ENCODE data around the gene SLC25A13.
"Not testable (repeated sequence)": the region's sequence is repeated elsewhere in the genome, so short reads cannot be mapped to it uniquely, and the experiment has no call there.

SLC25A13 gene

DNA sequence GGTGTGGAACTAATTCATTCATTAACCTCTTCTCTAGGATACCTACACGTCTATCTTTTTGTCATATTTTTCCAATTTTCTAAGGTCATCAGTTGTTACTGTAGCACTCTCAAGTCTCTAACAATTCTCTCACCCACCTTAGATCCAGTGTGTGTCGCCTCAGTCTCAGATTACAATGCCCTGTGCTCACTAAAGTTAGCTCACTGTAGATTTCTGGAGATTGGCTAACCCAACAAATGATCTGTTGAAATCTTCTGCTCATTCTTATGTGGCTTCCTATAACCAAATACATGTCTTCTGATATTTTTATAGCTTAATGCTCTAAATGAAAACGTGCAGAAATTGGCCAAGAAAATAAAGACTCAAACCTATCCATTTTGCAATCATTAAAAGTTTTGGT, 142.6 kb downstream of the SLC25A13 start:
- no peak overlapping the region for H3K27ac ChIP-seq (ENCODE audit: low read depth, low read length)
- H3K4me3 ChIP-seq (ENCODE audit: low read depth in 1 of 2, low read length in 2 of 2): no peak overlapping the region
- peaks cover 36% of the 10 kb centered on the region for H3K36me3 ChIP-seq (ENCODE audit: insufficient read depth, low read length)
- H3K9ac ChIP-seq (ENCODE audit: low read length): no peak overlapping the region
- no peaks in the 10 kb centered on the region for H3K9me3 ChIP-seq (ENCODE audit: low read length)
- H3K4me1 ChIP-seq (ENCODE audit: insufficient read depth, low read length): no peaks in the 10 kb centered on the region
- no peaks in the 10 kb centered on the region for H3K27me3 ChIP-seq (ENCODE audit: control insufficient read depth in 1 of 2, insufficient read depth in 2 of 2, low read length in 2 of 2)

GRCh38 chr7:96178581-96178980, 143.3 kb downstream of the SLC25A13 start:
- Histone ChIP-seq H3K36me3 (ENCODE audit: insufficient read depth, low read length) (peaks cover 32% of the 10 kb centered on the region), H3K27ac (ENCODE audit: low read depth, low read length) (no peak overlapping the region), H3K27me3 (ENCODE audit: control insufficient read depth in 1 of 2, insufficient read depth in 2 of 2, low read length in 2 of 2) (no peaks in the 10 kb centered on the region), H3K9me3 (ENCODE audit: low read length) (no peaks in the 10 kb centered on the region), H3K4me1 (ENCODE audit: insufficient read depth, low read length) (no peaks in the 10 kb centered on the region), H3K4me3 (ENCODE audit: low read depth in 1 of 2, low read length in 2 of 2) (no peak overlapping the region), H3K9ac (ENCODE audit: low read length) (no peak overlapping the region)

DNA sequence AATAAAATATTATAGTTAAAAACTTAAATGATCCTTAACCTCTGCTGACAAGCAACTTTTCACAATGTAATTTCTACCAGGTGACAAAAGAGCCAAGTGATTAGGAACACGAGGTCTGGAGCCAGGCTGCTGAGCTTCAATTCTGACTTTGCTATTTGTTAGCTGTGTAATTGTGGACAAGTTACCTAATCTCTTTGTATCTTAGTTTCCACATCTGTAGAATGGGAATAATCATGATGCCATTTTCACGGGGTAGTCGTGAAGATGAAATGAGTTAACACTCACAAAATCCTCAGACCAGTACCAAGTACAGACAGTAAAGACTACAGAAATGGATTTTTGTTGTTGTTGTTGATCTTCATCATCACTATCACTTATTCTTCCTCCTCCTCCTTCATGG, 144.5 kb downstream of the SLC25A13 start:
- Histone ChIP-seq H3K27me3 (ENCODE audit: control insufficient read depth in 1 of 2, insufficient read depth in 2 of 2, low read length in 2 of 2) (no peaks in the 10 kb centered on the region), H3K36me3 (ENCODE audit: insufficient read depth, low read length) (peaks cover 25% of the 10 kb centered on the region), H3K9ac (ENCODE audit: low read length) (no peak overlapping the region), H3K9me3 (ENCODE audit: low read length) (no peaks in the 10 kb centered on the region), H3K27ac (ENCODE audit: low read depth, low read length) (no peak overlapping the region), H3K4me3 (ENCODE audit: low read depth in 1 of 2, low read length in 2 of 2) (no peak overlapping the region), H3K4me1 (ENCODE audit: insufficient read depth, low read length) (no peaks in the 10 kb centered on the region)

DNA sequence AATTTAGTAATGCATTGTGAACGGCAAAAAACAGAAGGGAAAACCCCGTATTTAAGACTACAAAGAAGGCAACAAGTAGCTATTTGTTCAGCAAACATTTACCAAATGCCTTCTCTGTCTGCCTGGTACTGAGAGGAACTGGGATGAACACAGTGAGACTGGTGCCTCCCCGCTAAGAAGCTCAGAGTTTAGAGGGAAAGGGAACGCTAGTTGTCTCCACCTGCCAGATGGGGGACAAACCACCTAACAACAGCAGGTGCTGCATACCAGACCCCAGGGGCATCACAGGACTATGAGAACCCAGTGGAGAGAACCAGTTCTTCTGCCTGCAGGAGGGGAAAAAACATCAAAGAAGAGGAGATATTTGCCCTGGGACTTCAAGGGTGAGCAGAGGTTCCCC, 147.1 kb downstream of the SLC25A13 start:
- H3K9ac ChIP-seq (ENCODE audit: low read length): no peak overlapping the region
- no peaks in the 10 kb centered on the region for H3K27me3 ChIP-seq (ENCODE audit: control insufficient read depth in 1 of 2, insufficient read depth in 2 of 2, low read length in 2 of 2)
- H3K36me3 ChIP-seq (ENCODE audit: insufficient read depth, low read length): peaks cover 30% of the 10 kb centered on the region
- H3K4me3 ChIP-seq (ENCODE audit: low read depth in 1 of 2, low read length in 2 of 2): no peak overlapping the region
- H3K27ac ChIP-seq (ENCODE audit: low read depth, low read length): no peak overlapping the region
- H3K9me3 ChIP-seq (ENCODE audit: low read length): no peaks in the 10 kb centered on the region
- no peaks in the 10 kb centered on the region for H3K4me1 ChIP-seq (ENCODE audit: insufficient read depth, low read length)

DNA sequence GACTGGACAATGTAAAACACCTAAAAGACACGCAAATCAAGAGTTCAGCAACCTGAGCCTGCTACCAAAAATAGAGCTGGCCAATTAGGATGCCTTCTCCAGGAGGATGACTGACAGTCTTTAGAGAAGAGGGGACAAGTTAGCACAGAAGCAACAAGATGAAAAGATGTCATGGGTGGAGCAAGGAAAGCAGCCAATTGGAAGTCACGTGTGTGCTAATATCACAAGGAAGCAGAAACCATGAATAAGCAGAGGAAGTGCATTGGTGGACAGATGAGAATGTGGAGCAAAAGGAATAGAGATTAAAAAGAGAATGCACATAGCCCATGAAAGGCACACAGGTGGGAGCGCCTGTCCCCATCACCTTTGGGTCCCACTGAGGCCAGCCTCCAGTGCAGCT, 148.1 kb downstream of the SLC25A13 start:
- Histone ChIP-seq H3K36me3 (ENCODE audit: insufficient read depth, low read length) (peaks cover 40% of the 10 kb centered on the region), H3K27ac (ENCODE audit: low read depth, low read length) (no peak overlapping the region), H3K27me3 (ENCODE audit: control insufficient read depth in 1 of 2, insufficient read depth in 2 of 2, low read length in 2 of 2) (no peaks in the 10 kb centered on the region), H3K4me3 (ENCODE audit: low read depth in 1 of 2, low read length in 2 of 2) (no peak overlapping the region), H3K9me3 (ENCODE audit: low read length) (no peaks in the 10 kb centered on the region), H3K9ac (ENCODE audit: low read length) (no peak overlapping the region), H3K4me1 (ENCODE audit: insufficient read depth, low read length) (no peaks in the 10 kb centered on the region)

DNA sequence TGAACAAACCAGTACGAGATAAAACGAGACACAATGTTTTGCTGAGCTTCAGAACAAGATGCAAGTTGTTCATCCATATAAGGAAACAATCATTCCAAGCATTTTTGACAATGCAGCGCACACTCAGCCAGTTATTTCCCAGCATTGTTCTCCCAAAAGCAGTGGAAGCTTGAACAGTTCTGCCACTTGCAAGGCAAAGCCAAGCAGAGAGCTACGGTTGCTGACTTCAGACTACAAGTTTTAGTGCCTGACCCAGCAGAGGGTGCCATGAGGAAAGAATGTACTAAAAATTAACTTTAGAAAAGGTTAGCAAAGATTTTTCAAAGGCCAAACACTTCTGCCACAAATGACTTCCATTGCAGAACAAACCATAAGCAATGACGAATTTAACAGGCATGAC, 152.5 kb downstream of the SLC25A13 start:
- H3K9me3 ChIP-seq (ENCODE audit: low read length): no peaks in the 10 kb centered on the region
- no peak overlapping the region for H3K9ac ChIP-seq (ENCODE audit: low read length)
- H3K4me1 ChIP-seq (ENCODE audit: insufficient read depth, low read length): no peaks in the 10 kb centered on the region
- H3K27me3 ChIP-seq (ENCODE audit: control insufficient read depth in 1 of 2, insufficient read depth in 2 of 2, low read length in 2 of 2): no peaks in the 10 kb centered on the region
- no peak overlapping the region for H3K4me3 ChIP-seq (ENCODE audit: low read depth in 1 of 2, low read length in 2 of 2)
- no peak overlapping the region for H3K27ac ChIP-seq (ENCODE audit: low read depth, low read length)
- H3K36me3 ChIP-seq (ENCODE audit: insufficient read depth, low read length): peaks cover 24% of the 10 kb centered on the region

DNA sequence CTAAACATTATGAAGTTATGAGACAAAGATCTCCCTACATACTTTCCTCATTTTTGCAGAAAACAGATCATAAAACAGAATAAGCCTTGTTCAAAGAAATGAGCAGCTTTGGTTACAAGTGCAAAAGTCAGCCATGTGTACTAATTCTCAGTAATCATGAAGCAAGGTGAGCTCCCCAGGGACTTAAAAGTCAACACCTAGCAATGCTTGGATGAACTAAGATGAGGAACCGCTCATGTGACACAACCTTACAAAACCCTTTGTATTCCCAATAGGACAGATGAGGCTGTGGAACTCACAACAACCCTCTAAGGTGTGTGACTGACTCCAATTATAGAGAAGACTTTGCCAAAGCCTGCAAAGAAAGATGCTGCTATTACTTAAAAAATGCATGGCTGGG, 154.5 kb downstream of the SLC25A13 start:
- Histone ChIP-seq H3K36me3 (ENCODE audit: insufficient read depth, low read length) (peaks cover 25% of the 10 kb centered on the region), H3K9ac (ENCODE audit: low read length) (no peak overlapping the region), H3K9me3 (ENCODE audit: low read length) (no peaks in the 10 kb centered on the region), H3K4me1 (ENCODE audit: insufficient read depth, low read length) (no peaks in the 10 kb centered on the region), H3K27me3 (ENCODE audit: control insufficient read depth in 1 of 2, insufficient read depth in 2 of 2, low read length in 2 of 2) (no peaks in the 10 kb centered on the region), H3K4me3 (ENCODE audit: low read depth in 1 of 2, low read length in 2 of 2) (no peak overlapping the region), H3K27ac (ENCODE audit: low read depth, low read length) (no peak overlapping the region)

DNA sequence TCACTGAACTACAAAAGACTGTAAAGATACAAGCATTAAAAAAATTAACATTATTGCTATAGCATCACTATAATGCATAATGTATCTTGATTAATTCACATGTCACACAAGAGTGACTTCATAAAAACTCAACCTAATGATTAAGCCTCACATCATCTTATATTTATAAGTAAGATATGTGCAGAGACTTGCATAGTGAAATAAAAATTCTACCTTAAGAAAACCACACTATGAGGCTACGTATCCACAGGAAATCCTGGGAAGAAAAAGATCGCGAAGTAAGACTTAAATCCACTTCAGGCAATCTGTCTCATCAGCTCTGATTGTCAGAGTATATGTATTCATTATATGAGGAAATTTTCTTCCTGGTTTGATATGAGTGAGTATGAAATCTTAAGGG, 160.0 kb downstream of the SLC25A13 start:
- Histone ChIP-seq H3K9me3 (ENCODE audit: low read length) (no peaks in the 10 kb centered on the region), H3K36me3 (ENCODE audit: insufficient read depth, low read length) (peaks cover 5% of the 10 kb centered on the region), H3K27ac (ENCODE audit: low read depth, low read length) (no peak overlapping the region), H3K4me3 (ENCODE audit: low read depth in 1 of 2, low read length in 2 of 2) (no peak overlapping the region), H3K27me3 (ENCODE audit: control insufficient read depth in 1 of 2, insufficient read depth in 2 of 2, low read length in 2 of 2) (no peaks in the 10 kb centered on the region), H3K4me1 (ENCODE audit: insufficient read depth, low read length) (no peaks in the 10 kb centered on the region), H3K9ac (ENCODE audit: low read length) (no peak overlapping the region)

- no peaks in the 10 kb centered on the region for H3K4me1 ChIP-seq (ENCODE audit: insufficient read depth, low read length)
- no peaks in the 10 kb centered on the region for H3K27me3 ChIP-seq (ENCODE audit: control insufficient read depth in 1 of 2, insufficient read depth in 2 of 2, low read length in 2 of 2)
- no peak overlapping the region for H3K4me3 ChIP-seq (ENCODE audit: low read depth in 1 of 2, low read length in 2 of 2)
- H3K9ac ChIP-seq (ENCODE audit: low read length): no peak overlapping the region
- H3K36me3 ChIP-seq (ENCODE audit: insufficient read depth, low read length): peaks cover 10% of the 10 kb centered on the region
- no peak overlapping the region for H3K27ac ChIP-seq (ENCODE audit: low read depth, low read length)
- H3K9me3 ChIP-seq (ENCODE audit: low read length): no peaks in the 10 kb centered on the region
Measured at GRCh38 chr7:96157856-96158255, 164.0 kb downstream of the SLC25A13 start.

GRCh38 chr7:96154506-96154905, 167.4 kb downstream of the SLC25A13 start:
- H3K9ac ChIP-seq (ENCODE audit: low read length); H3K27ac ChIP-seq (ENCODE audit: low read depth, low read length); H3K4me1 ChIP-seq (ENCODE audit: insufficient read depth, low read length); H3K4me3 ChIP-seq (ENCODE audit: low read depth in 1 of 2, low read length in 2 of 2); H3K36me3 ChIP-seq (ENCODE audit: insufficient read depth, low read length); H3K9me3 ChIP-seq (ENCODE audit: low read length); H3K27me3 ChIP-seq (ENCODE audit: control insufficient read depth in 1 of 2, insufficient read depth in 2 of 2, low read length in 2 of 2): not testable (repeated sequence)

- Histone ChIP-seq H3K9me3 (ENCODE audit: low read length) (no peaks in the 10 kb centered on the region), H3K4me3 (ENCODE audit: low read depth in 1 of 2, low read length in 2 of 2) (no peak overlapping the region), H3K4me1 (ENCODE audit: insufficient read depth, low read length) (no peaks in the 10 kb centered on the region), H3K36me3 (ENCODE audit: insufficient read depth, low read length) (peaks cover 9% of the 10 kb centered on the region), H3K27ac (ENCODE audit: low read depth, low read length) (no peak overlapping the region), H3K27me3 (ENCODE audit: control insufficient read depth in 1 of 2, insufficient read depth in 2 of 2, low read length in 2 of 2) (no peaks in the 10 kb centered on the region), H3K9ac (ENCODE audit: low read length) (no peak overlapping the region)
Measured at GRCh38 chr7:96152706-96153105, 169.2 kb downstream of the SLC25A13 start.

DNA sequence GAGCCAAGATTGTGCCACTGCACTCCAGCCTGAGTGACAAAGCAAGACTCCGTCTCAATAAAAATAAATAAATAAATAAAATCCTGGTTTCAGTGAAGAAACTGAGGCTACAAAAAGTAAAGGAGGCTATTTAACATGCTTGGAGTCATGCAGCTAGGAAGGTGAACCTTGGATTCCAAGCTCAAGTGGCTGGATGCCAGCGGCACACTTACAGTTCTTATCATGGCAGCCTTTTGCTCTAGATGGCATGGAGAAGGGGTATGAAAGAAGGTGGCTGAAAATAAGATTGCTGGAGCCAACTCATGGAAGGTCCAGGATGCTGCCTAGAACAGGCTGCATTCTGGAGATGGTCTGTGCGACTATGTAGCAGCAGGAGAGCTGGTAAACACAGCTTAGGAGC, 170.0 kb downstream of the SLC25A13 start:
- Histone ChIP-seq H3K36me3 (ENCODE audit: insufficient read depth, low read length) (peaks cover 9% of the 10 kb centered on the region), H3K9me3 (ENCODE audit: low read length) (no peaks in the 10 kb centered on the region), H3K27ac (ENCODE audit: low read depth, low read length) (no peak overlapping the region), H3K27me3 (ENCODE audit: control insufficient read depth in 1 of 2, insufficient read depth in 2 of 2, low read length in 2 of 2) (no peaks in the 10 kb centered on the region), H3K4me1 (ENCODE audit: insufficient read depth, low read length) (no peaks in the 10 kb centered on the region), H3K4me3 (ENCODE audit: low read depth in 1 of 2, low read length in 2 of 2) (no peak overlapping the region), H3K9ac (ENCODE audit: low read length) (no peak overlapping the region)

- H3K4me3 ChIP-seq (ENCODE audit: low read depth in 1 of 2, low read length in 2 of 2): no peak overlapping the region
- peaks cover 16% of the 10 kb centered on the region for H3K36me3 ChIP-seq (ENCODE audit: insufficient read depth, low read length)
- H3K27ac ChIP-seq (ENCODE audit: low read depth, low read length): no peak overlapping the region
- no peaks in the 10 kb centered on the region for H3K27me3 ChIP-seq (ENCODE audit: control insufficient read depth in 1 of 2, insufficient read depth in 2 of 2, low read length in 2 of 2)
- no peaks in the 10 kb centered on the region for H3K9me3 ChIP-seq (ENCODE audit: low read length)
- no peak overlapping the region for H3K9ac ChIP-seq (ENCODE audit: low read length)
- no peaks in the 10 kb centered on the region for H3K4me1 ChIP-seq (ENCODE audit: insufficient read depth, low read length)
Measured at GRCh38 chr7:96144260-96144526, 177.7 kb downstream of the SLC25A13 start.

All from muscle layer of colon (tissue), 2 donors.